H1 (cell line): ENCODE measurements around the gene EMX1. TPM values are rescaled to one million over a fixed set of nuclear protein-coding genes. Genes with fewer than 3 reads are reported as not detected.
A peak's percentile ranks its signal among the peaks of the same experiment; 100 is the strongest.

Source experiments
- CTCF ChIA-PET: fragments of 300-600 bp; sonication (Branson Sonifier 250); formaldehyde crosslinking; loops from one replicate; lab custom pipeline; 2021; ENCODE audit not compliant: partially characterized antibody; lab: Charles Lee
- POLR2A ChIA-PET: fragments of 300-600 bp; sonication (Branson Sonifier 250); formaldehyde crosslinking; loops from one replicate; lab custom pipeline; 2021; ENCODE audit warnings: inconsistent platforms; ENCODE audit not compliant: partially characterized antibody; lab: Charles Lee
- DNase-seq, 2 experiments: peaks; one replicate each; pipeline versions ENCODE4 v3.0.0 to v3.0.0-alpha.2; 2010 to 2022; ENCODE audit warnings: low spot score in 2 of 2, low read depth in 1 of 2, mixed read lengths in 1 of 2
- FAIRE-seq: peaks from 2 replicates; lab custom pipeline; 2011; peaks lifted over from hg19 to GRCh38; lab: Jason Lieb, UNC
- H2AFZ ChIP-seq: 2 replicates; pipeline ENCODE4 v1.8.1; 2012; ENCODE audit warnings: low read length, inconsistent platforms
- H2AK5ac ChIP-seq: 2 replicates; pipeline ENCODE4 v1.6.1; 2013; ENCODE audit warnings: low read depth, low read length
- H2BK120ac ChIP-seq: replicated peaks from 2 replicates; pipeline ENCODE3; 2013; ENCODE audit warnings: low read depth, low read length, inconsistent platforms
- H2BK12ac ChIP-seq: 2 replicates; pipeline ENCODE4 v1.6.1; 2013; ENCODE audit warnings: low read depth, low read length
- H2BK15ac ChIP-seq: 2 replicates; pipeline ENCODE4 v1.6.1; 2013; ENCODE audit warnings: low read length
- H2BK20ac ChIP-seq: 2 replicates; pipeline ENCODE4 v1.6.1; 2013; ENCODE audit warnings: low read length
- H2BK5ac ChIP-seq: 2 replicates; pipeline ENCODE4 v1.6.1; 2013; ENCODE audit warnings: low read depth, low read length
- H3K14ac ChIP-seq: 2 replicates; pipeline ENCODE4 v1.6.1; 2013; ENCODE audit warnings: inconsistent platforms; ENCODE audit not compliant: insufficient read length
- H3K18ac ChIP-seq: 2 replicates; pipeline ENCODE4 v1.6.1; 2013; ENCODE audit warnings: low read length; ENCODE audit errors: extremely low read depth
- H3K23ac ChIP-seq: 2 replicates; pipeline ENCODE4 v1.6.1; 2013; ENCODE audit warnings: inconsistent platforms; ENCODE audit not compliant: insufficient read length
- H3K23me2 ChIP-seq: 2 replicates; pipeline ENCODE4 v1.6.1; 2013; ENCODE audit warnings: low read depth, low read length
- H3K27ac ChIP-seq: 2 replicates; pipeline ENCODE4 v1.6.1; 2011; ENCODE audit warnings: low read depth, low read length, inconsistent platforms
- H3K27me3 ChIP-seq, 4 experiments: replicated peaks in 1 of 4; 1 replicate in 1 of 4; 2 replicates in 3 of 4; pipeline versions ENCODE4 v1.6.1 to v1.8.1; 2011 to 2013; ENCODE audit warnings: low read length in 3 of 4, mild to moderate bottlenecking in 3 of 4, inconsistent platforms in 2 of 4, mixed read lengths in 2 of 4, moderate library complexity in 1 of 4; ENCODE audit not compliant: control insufficient read depth in 3 of 4, insufficient read depth in 3 of 4; ENCODE audit errors: extremely low read depth in 1 of 4
- H3K36me3 ChIP-seq, 4 experiments: 2 replicates each; pipeline versions ENCODE4 v1.6.1 to v1.8.1; 2011 to 2013; ENCODE audit warnings: mild to moderate bottlenecking in 4 of 4, low read length in 3 of 4, moderate library complexity in 2 of 4, control low read depth in 1 of 4, inconsistent platforms in 1 of 4; ENCODE audit not compliant: insufficient read depth in 4 of 4, control insufficient read depth in 2 of 4
- H3K4ac ChIP-seq: replicated peaks from 2 replicates; pipeline ENCODE3; 2013; ENCODE audit warnings: low read length, low read depth, mixed read lengths, inconsistent platforms; ENCODE audit not compliant: insufficient read length
- H3K4me1 ChIP-seq, 4 experiments: replicated peaks in 1 of 4; 1 replicate in 1 of 4; 2 replicates in 3 of 4; pipeline versions ENCODE4 v1.6.1 to v1.8.1; 2011 to 2013; ENCODE audit warnings: low read length in 3 of 4, inconsistent platforms in 2 of 4, mixed read lengths in 1 of 4; ENCODE audit not compliant: insufficient read depth in 4 of 4, control insufficient read depth in 3 of 4
- H3K4me2 ChIP-seq, 2 experiments: 2 replicates each; pipeline versions ENCODE4 v1.6.1 to v1.8.1; 2011 to 2013; ENCODE audit warnings: low read depth in 2 of 2, low read length in 2 of 2, control low read depth in 1 of 2, inconsistent platforms in 1 of 2, mild to moderate bottlenecking in 1 of 2; ENCODE audit not compliant: insufficient read depth in 1 of 2
- H3K4me3 ChIP-seq, 4 experiments: fragments of 200-600, 300-600 bp in 1 of 4; sonication (generic), shearing (Covaris generic), sonication (Bioruptor Twin) in 1 of 4; 2 replicates each; pipeline versions ENCODE4 v1.5.1 to v1.8.1; 2011 to 2016; ENCODE audit warnings: low read length in 4 of 4, low read depth in 3 of 4, control low read depth in 2 of 4, inconsistent platforms in 2 of 4, mild to moderate bottlenecking in 2 of 4, mixed read lengths in 1 of 4, moderate library complexity in 1 of 4; ENCODE audit not compliant: insufficient read depth in 2 of 4; ENCODE audit errors: extremely low read depth in 1 of 4
- H3K56ac ChIP-seq: replicated peaks from 2 replicates; pipeline ENCODE3; 2013; ENCODE audit warnings: low read depth, mild to moderate bottlenecking, mixed read lengths, low read length, inconsistent platforms; ENCODE audit not compliant: insufficient read length
- H3K79me1 ChIP-seq: 2 replicates; pipeline ENCODE4 v1.6.1; 2013; ENCODE audit warnings: low read depth, low read length, control low read depth
- H3K79me2 ChIP-seq, 2 experiments: 2 replicates each; pipeline versions ENCODE4 v1.6.1 to v1.8.1; 2012 to 2013; ENCODE audit warnings: low read length in 2 of 2, mild to moderate bottlenecking in 2 of 2, inconsistent platforms in 1 of 2; ENCODE audit not compliant: insufficient read depth in 2 of 2, control insufficient read depth in 1 of 2
- H3K9ac ChIP-seq, 4 experiments: replicated peaks in 1 of 4; 1 replicate in 1 of 4; 2 replicates in 3 of 4; pipeline versions ENCODE4 v1.6.1 to v1.8.1; 2011 to 2013; ENCODE audit warnings: low read depth in 3 of 4, low read length in 3 of 4, control low read depth in 2 of 4, mild to moderate bottlenecking in 2 of 4, moderate library complexity in 2 of 4, inconsistent platforms in 1 of 4; ENCODE audit errors: extremely low read depth in 1 of 4
- H3K9me3 ChIP-seq, 2 experiments: 2 replicates each; pipeline versions ENCODE4 v1.6.1 to v1.8.1; 2012 to 2013; ENCODE audit warnings: mild to moderate bottlenecking in 2 of 2, moderate library complexity in 2 of 2, control low read depth in 1 of 2, inconsistent platforms in 1 of 2, low read depth in 1 of 2, low read length in 1 of 2, mixed read lengths in 1 of 2; ENCODE audit not compliant: insufficient read depth in 2 of 2
- H4K20me1 ChIP-seq, 2 experiments: replicated peaks in 1 of 2; 2 replicates each; pipeline versions ENCODE3 to v1.8.1; 2011 to 2013; ENCODE audit warnings: inconsistent platforms in 2 of 2, low read length in 2 of 2, mild to moderate bottlenecking in 1 of 2; ENCODE audit not compliant: insufficient read depth in 2 of 2, control insufficient read depth in 1 of 2
- H4K5ac ChIP-seq: 2 replicates; pipeline ENCODE4 v1.6.1; 2013; ENCODE audit warnings: low read length, low read depth, mixed read lengths, inconsistent platforms; ENCODE audit not compliant: insufficient read length
- H4K8ac ChIP-seq: 2 replicates; pipeline ENCODE4 v1.8.0; 2013; ENCODE audit warnings: mild to moderate bottlenecking, moderate library complexity, low read length, inconsistent platforms; ENCODE audit not compliant: insufficient read depth; ENCODE audit errors: extremely low read depth
- H4K91ac ChIP-seq: replicated peaks from 2 replicates; pipeline ENCODE3; 2013; ENCODE audit warnings: low read length, mixed read lengths, inconsistent platforms; ENCODE audit not compliant: insufficient read length
- EP300 ChIP-seq, 2 experiments: IDR thresholded peaks; 1 replicate in 1 of 2; 2 replicates in 1 of 2; pipeline ENCODE4 v1.6.1; 2011 to 2012; ENCODE audit warnings: low read depth in 2 of 2, low read length in 2 of 2, mild to moderate bottlenecking in 2 of 2, borderline replicate concordance in 1 of 2, inconsistent platforms in 1 of 2, moderate library complexity in 1 of 2
- RNF2 ChIP-seq: fragments of 200-900, 300-1000 bp; sonication (generic); IDR thresholded peaks from 2 replicates; pipeline ENCODE4 v1.7.1; 2016; ENCODE audit warnings: borderline replicate concordance, low read depth, mild to moderate bottlenecking, antibody characterized with exemption, low read length; ENCODE audit not compliant: poor library complexity, severe bottlenecking; ENCODE audit errors: missing control alignments
- WGBS, 2 experiments: shearing (Covaris generic) in 1 of 2; methylation state at CpG; one replicate each; pipeline versions ENCODE4 v1.1.6 to v1.1.7; 2013 to 2015; ENCODE audit warnings: low lambda C conversion rate in 2 of 2, mixed read lengths in 2 of 2, inconsistent platforms in 1 of 2, low coverage in 1 of 2, missing lambda C conversion rate in 1 of 2; ENCODE audit not compliant: insufficient replicate concordance in 2 of 2, insufficient coverage in 1 of 2, insufficient read length in 1 of 2; ENCODE audit errors: extremely low coverage in 1 of 2, missing lambda C conversion rate in 1 of 2; 5-methylcytosine and 5-hydroxymethylcytosine counted together
- polyA plus RNA-seq, 7 experiments: library from polyadenylated mRNA; depleted of rRNA in 3 of 7; stranded (reverse) in 5 of 7; unstranded in 2 of 7; fragments of >200 nt in 5 of 7; fragments of 200-250 nt in 2 of 7; gene quantifications; 1 replicate in 5 of 7; 2 replicates in 1 of 7; 4 replicates in 1 of 7; pipeline versions ENCODE4 v1.2.1 to v1.2.3, GENCODE V29; 2011 to 2013; ENCODE audit warnings: missing spikeins in 2 of 7, mixed read lengths in 2 of 7
- total RNA-seq: library from RNA; stranded (reverse); fragmentation: NEBNext Ultra II Directional; extraction: Animal tissue kit (Norgen Biotek cat#: 25700); gene quantifications from 2 replicates; pipeline ENCODE4 v1.2.1, GENCODE V29; 2021

Gene EMX1
- total and polyA plus RNA-seq, 2 of the 8 experiments (the other 6 are each of a cell fraction or from before 2014, with no cell fraction given): 2.4 to 4.9 TPM

DNA sequence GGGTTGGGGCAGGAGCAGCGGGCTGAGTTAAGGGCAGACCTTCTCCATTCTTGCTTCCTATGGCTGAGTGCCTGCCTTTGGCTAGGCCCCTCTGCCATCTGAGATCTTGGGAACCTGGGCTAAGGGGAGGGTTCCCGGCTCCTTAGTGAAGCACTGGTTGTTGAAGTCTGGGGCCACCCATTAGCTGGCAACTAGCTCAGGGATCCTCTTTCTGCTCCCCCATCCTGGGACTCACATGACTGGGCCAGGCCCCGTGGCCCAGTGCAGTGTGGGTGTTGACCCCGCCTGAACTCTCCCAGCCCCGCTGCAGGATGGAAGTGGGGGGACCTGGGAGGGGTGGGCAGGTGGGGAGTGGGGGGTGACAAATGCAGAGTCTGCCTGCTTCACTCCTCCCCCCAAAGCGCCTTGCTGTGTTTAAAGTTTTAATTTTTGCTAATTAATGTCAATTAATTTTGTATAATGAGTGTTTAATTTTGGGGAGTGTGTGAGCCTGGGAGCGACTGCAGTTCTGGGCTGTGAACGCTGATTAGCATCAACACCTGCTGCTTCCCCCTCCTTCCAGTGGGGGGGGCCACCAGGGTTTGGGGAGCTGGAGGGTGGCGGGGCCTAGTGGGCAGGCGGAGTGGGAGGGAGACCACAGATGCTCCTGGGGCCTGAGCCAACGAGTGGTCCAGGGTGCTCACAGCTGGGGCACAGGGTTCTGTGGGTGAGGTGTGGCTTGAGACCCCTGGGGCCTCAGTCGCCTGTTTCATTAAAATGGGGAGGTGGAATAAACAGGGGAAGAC lies 55.2 kb downstream of the EMX1 start:
- H3K23me2 ChIP-seq: no peaks in the 10 kb centered on the region
- peak overlapping the region; percentile 92; the same call in 1 of the 2 replicates for H2BK12ac ChIP-seq
- no peak overlapping the region for H4K5ac ChIP-seq
- H3K4me3 ChIP-seq: no peak overlapping the region
- no peak overlapping the region for H2BK120ac ChIP-seq
- no peak for TF ChIP-seq RNF2
- TF ChIP-seq EP300 (IDR thresholded peaks at IDR 0.05; ENCODE audit: borderline replicate concordance in 1 of 2, low read depth in 2 of 2, low read length in 2 of 2): no peak
- peaks cover 5 to 21% (median 17%) of the 10 kb centered on the region in 4 experiments for H3K4me1 ChIP-seq
- no peaks in the 10 kb centered on the region for H3K79me1 ChIP-seq
- no peak overlapping the region for H3K4ac ChIP-seq
- no peak overlapping the region for H4K91ac ChIP-seq
- H2BK5ac ChIP-seq: 0 out of 2 replicates have a peak overlapping the region, but pooled peaks have one; percentile 69
- CTCF ChIA-PET: interaction anchor here (0.7 to 6.3 kb wide), 22 partner anchors 9 to 240 kb away, joined by 3 to 113 read pairs (median 7); partner anchors contain the start of gene SPR
- H4K8ac ChIP-seq: peak overlapping the region; percentile 39; the same call in 1 of the 2 replicates
- peak overlapping the region; percentile 17; the same call in 1 of the 2 replicates for H2AK5ac ChIP-seq
- H3K36me3 ChIP-seq: no peaks in the 10 kb centered on the region
- no peak overlapping the region for H3K14ac ChIP-seq
- no peak for DNase-seq
- no peak overlapping the region for H3K4me2 ChIP-seq
- peak overlapping the region; percentile 61; the same call in 1 of the 2 replicates for H2BK15ac ChIP-seq
- H4K20me1 ChIP-seq: no peaks in the 10 kb centered on the region
- H3K56ac ChIP-seq: no peak overlapping the region
- no peak overlapping the region for H3K9ac ChIP-seq
- WGBS, 2 experiments: 78% methylated on average over 9 of the region's 12 CpGs; no CpG with 5 or more reads in 1 of the 2 experiments
- no peaks in the 10 kb centered on the region for H3K9me3 ChIP-seq
- H2BK20ac ChIP-seq: peak overlapping the region; percentile 72; the same call in 1 of the 2 replicates
- no peak overlapping the region for H3K23ac ChIP-seq
- POLR2A ChIA-PET: no interaction called here
- no peak overlapping the region for H3K27ac ChIP-seq
- no peak overlapping the region for H2AFZ ChIP-seq
- no peak for FAIRE-seq
- H3K79me2 ChIP-seq: no peaks in the 10 kb centered on the region
- no peaks in the 10 kb centered on the region; a peak in 1 of 7 replicates for H3K27me3 ChIP-seq
- no peak overlapping the region for H3K18ac ChIP-seq
